ENCODE results near the gene ADGB. TPM values are rescaled to one million over a fixed set of nuclear protein-coding genes. Genes with fewer than 3 reads are reported as not detected.

Gene ADGB
- polyA plus RNA-seq, 1 donor (not counting 4 experiments of a cell fraction or from before 2014, with no cell fraction given) = not detected

DNA sequence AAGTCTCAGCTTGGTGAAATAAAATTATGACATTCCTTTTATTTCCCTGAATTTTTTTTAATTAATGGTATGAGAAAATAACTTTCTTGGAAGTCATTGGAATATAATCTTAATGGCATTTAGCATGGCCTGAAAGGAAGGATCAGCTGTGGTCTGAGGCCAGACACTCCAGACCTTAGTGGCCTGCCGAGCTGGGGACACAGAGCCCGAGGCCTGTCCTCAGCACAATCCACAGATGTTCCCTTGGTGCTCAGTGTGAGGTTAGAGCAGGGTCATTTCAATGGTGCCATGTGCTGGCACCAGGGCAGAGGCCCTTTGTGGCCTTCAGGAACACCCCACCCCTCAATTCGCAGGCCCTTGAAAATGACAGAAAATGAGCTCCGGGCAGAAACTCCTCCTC is 120.6 kb downstream of the ADGB start:
- Histone ChIP-seq H3K27ac (ENCODE audit: control insufficient read depth, insufficient read depth, low read length) (no peak overlapping the region), H3K9ac (ENCODE audit: control insufficient read depth, extremely low read depth, insufficient read depth, low read length) (no peak overlapping the region), H3K9me1 (ENCODE audit: control insufficient read depth, extremely low read depth, insufficient read depth, low read length) (no peaks in the 10 kb centered on the region), H3K4me2 (ENCODE audit: control insufficient read depth, extremely low read depth, insufficient read depth, low read depth, low read length) (no peak overlapping the region), H3K9me3 (ENCODE audit: control insufficient read depth, low read depth, low read length) (no peaks in the 10 kb centered on the region), H3K27me3 (ENCODE audit: control insufficient read depth, extremely low read depth, insufficient read depth, low read length) (no peaks in the 10 kb centered on the region), H3K4me3 (ENCODE audit: control insufficient read depth in 2 of 3, extremely low read depth in 1 of 3, insufficient read depth in 2 of 3, low read depth in 1 of 3, low read length in 3 of 3) (no peak overlapping the region), H3K4me1 (ENCODE audit: control insufficient read depth, extremely low read depth, insufficient read depth, low read length) (no peaks in the 10 kb centered on the region), H2AFZ (ENCODE audit: control insufficient read depth, low read length) (no peak overlapping the region), H3K79me2 (ENCODE audit: control insufficient read depth, insufficient read depth, low read length) (no peaks in the 10 kb centered on the region), H3K36me3 (ENCODE audit: control insufficient read depth in 2 of 2, extremely low read depth in 1 of 2, insufficient read depth in 2 of 2, low read length in 2 of 2) (no peaks in the 10 kb centered on the region), H4K20me1 (ENCODE audit: control insufficient read depth, extremely low read depth, insufficient read depth, low read length) (no peaks in the 10 kb centered on the region)
- dilution Hi-C loops (cut with MboI; ENCODE audit: extremely low pct_ligation_motif_present, low sequenced_read_pairs) = no loop called here
- TF ChIP-seq CTCF (optimal IDR thresholded peaks at IDR 0.05 in 1 of 3, IDR thresholded peaks at IDR 0.05 in 1 of 3, conservative IDR thresholded peaks at IDR 0.05 in 1 of 3; ENCODE audit: extremely low read depth in 1 of 3, insufficient read depth in 2 of 3, low read length in 3 of 3) = no peak
- no peak for TF ChIP-seq EZH2 (IDR thresholded peaks at IDR 0.05; ENCODE audit: low read length)
- DNase-seq (ENCODE audit: low read depth, low spot score) (no peak), FAIRE-seq (no peak)

- FAIRE-seq (no peak), DNase-seq (ENCODE audit: low read depth, low spot score) (no peak)
- no peaks in the 10 kb centered on the region for H4K20me1 ChIP-seq (ENCODE audit: control insufficient read depth, extremely low read depth, insufficient read depth, low read length)
- H3K9ac ChIP-seq (ENCODE audit: control insufficient read depth, extremely low read depth, insufficient read depth, low read length) = no peak overlapping the region
- H3K4me3 ChIP-seq (ENCODE audit: control insufficient read depth in 2 of 3, extremely low read depth in 1 of 3, insufficient read depth in 2 of 3, low read depth in 1 of 3, low read length in 3 of 3) = no peak overlapping the region
- H3K4me1 ChIP-seq (ENCODE audit: control insufficient read depth, extremely low read depth, insufficient read depth, low read length) = no peaks in the 10 kb centered on the region
- no peak overlapping the region for H2AFZ ChIP-seq (ENCODE audit: control insufficient read depth, low read length)
- no peaks in the 10 kb centered on the region for H3K36me3 ChIP-seq (ENCODE audit: control insufficient read depth in 2 of 2, extremely low read depth in 1 of 2, insufficient read depth in 2 of 2, low read length in 2 of 2)
- no peak overlapping the region for H3K27ac ChIP-seq (ENCODE audit: control insufficient read depth, insufficient read depth, low read length)
- TF ChIP-seq EZH2 (IDR thresholded peaks at IDR 0.05; ENCODE audit: low read length) = no peak
- no peak for TF ChIP-seq CTCF (optimal IDR thresholded peaks at IDR 0.05 in 1 of 3, IDR thresholded peaks at IDR 0.05 in 1 of 3, conservative IDR thresholded peaks at IDR 0.05 in 1 of 3; ENCODE audit: extremely low read depth in 1 of 3, insufficient read depth in 2 of 3, low read length in 3 of 3)
- no peaks in the 10 kb centered on the region for H3K9me3 ChIP-seq (ENCODE audit: control insufficient read depth, low read depth, low read length)
- no peaks in the 10 kb centered on the region for H3K9me1 ChIP-seq (ENCODE audit: control insufficient read depth, extremely low read depth, insufficient read depth, low read length)
- no peaks in the 10 kb centered on the region for H3K27me3 ChIP-seq (ENCODE audit: control insufficient read depth, extremely low read depth, insufficient read depth, low read length)
- no peaks in the 10 kb centered on the region for H3K79me2 ChIP-seq (ENCODE audit: control insufficient read depth, insufficient read depth, low read length)
- dilution Hi-C loops (cut with MboI; ENCODE audit: extremely low pct_ligation_motif_present, low sequenced_read_pairs) = no loop called here
- H3K4me2 ChIP-seq (ENCODE audit: control insufficient read depth, extremely low read depth, insufficient read depth, low read depth, low read length) = no peak overlapping the region
These were observed 140.9 kb downstream of the ADGB start for GRCh38 chr6:146739696-146740095.

All from keratinocyte (primary cell).